ENCODE measurements around the gene DYNC2LI1.

The DYNC2LI1 gene

DNA sequence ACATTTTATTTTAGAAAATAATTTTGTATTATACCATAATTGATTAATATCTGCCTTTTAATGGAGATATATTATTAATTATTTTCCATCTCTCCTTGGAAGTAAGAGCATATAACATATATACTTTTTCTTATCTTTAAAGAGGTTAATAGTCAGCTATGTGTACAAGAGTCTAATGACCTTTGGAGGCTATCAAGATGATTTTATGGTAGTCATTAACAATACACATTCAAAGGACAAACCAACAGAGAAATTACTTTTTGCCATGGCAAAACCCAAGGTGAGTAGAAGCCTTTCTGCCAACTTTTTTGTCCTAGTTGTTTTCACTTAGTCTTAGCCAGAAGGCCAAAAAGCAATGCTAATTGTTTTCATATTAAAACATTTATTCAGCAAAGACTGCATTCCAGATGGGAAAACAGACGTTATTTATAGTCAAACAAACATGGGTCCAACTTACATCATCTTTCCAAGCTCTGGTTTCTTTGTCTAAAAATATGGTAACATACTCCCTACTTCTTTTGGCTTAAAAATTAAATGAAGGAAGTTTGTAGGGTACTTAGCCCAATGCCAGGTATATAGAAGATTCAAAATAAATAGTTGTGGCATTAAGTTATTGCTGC, 9.6 kb upstream of the DYNC2LI1 start:
- no peak for DNase-seq

- DNase-seq: no peak
Observed at GRCh38 chr2:43766006-43766405, 7.8 kb upstream of the DYNC2LI1 start.

GRCh38 chr2:43774617-43775016, 778 bp downstream of the DYNC2LI1 start:
- no peak for DNase-seq

- DNase-seq: no peak
Observed at GRCh38 chr2:43776324-43776723, 2.5 kb downstream of the DYNC2LI1 start.

DNA sequence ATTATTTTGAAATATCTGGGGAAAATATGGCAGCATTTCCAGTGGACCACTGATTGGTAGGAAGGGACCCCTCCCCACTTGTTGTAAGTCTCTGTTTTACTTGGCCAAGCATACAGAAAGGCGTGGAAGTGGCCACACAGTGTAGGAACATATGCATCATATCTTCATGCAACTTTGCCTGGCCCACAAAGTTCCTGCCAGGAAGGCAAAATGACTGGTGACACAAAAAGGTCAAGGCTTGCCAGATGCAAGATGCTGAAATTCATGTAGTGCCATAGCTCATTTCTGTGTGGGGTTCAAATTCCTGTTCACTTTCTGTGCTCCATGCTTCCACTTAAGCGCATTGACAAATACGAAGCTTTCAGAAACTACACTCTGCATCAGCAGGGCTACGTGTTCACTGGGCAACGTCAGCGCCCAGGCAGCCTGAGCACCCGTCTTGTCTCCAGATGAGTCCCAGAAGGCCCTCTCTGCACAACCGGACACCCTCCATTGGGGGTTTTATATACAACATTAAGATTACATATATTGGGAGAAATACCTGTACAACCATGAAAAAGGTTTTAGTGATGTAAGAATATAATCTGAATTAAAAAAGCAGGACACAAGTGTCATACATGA, 3.6 kb downstream of the DYNC2LI1 start:
- no peak for DNase-seq

- DNase-seq: no peak
Observed at GRCh38 chr2:43778233-43778632, 4.4 kb downstream of the DYNC2LI1 start.

- DNase-seq: no peak
Observed at GRCh38 chr2:43787895-43788294, 14.1 kb downstream of the DYNC2LI1 start.

GRCh38 chr2:43788646-43789045, 14.8 kb downstream of the DYNC2LI1 start:
- no peak for DNase-seq

- no peak for DNase-seq
Observed at GRCh38 chr2:43790147-43790546, 16.3 kb downstream of the DYNC2LI1 start.

DNA sequence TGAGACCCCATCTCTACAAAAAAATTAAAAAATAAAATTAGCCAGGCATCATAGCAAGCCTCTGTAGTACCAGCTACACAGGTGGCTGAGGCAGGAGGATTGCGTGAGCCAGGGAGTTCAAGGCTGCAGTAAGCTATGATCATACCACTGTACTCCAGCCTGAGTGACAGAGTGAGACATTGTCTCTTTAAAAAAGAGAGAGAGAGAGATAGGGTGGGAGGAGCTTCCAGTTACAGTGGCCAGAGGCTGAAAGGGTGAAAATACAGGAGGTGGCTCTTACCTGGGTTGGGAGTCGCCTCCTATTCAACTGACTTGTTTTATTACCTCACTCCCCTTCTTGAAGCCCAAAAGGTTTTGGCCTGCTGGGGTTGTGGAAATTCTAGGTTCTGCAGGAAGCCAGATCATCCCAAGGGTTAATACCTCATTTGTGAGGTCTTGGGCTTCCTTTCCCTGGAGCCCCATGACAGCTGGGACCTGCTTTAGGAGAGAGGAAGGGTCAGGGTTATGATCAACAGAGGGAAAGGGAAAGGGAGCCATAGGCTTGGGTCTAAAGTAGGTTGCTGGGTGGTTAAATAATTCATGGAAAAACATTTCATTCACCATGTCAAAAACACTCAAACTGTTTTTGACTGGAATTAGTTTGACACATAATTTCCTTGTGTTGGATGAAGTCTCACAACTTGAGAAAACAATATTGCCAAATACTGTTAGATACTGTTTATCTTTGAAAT, 17.4 kb downstream of the DYNC2LI1 start:
- no peak for DNase-seq

DNA sequence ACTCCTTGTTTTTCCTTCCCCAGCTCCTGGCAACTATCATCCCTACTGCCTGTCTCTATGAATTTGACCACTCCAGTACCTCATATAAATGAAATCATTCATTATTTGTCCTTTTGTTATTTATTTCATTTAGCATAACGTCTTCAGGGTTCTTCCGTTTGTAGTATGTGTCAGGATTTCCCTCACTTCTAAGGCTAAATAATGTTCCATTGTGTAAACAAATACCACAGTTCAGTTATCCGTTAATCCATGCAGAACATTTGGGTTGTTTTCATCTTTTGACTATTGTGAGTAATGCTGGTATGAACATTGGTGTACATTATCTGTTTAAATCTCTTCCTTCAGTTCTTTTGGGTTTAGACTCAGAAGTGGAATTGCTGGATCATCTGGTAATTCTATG, 18.8 kb downstream of the DYNC2LI1 start:
- no peak for DNase-seq

DNA sequence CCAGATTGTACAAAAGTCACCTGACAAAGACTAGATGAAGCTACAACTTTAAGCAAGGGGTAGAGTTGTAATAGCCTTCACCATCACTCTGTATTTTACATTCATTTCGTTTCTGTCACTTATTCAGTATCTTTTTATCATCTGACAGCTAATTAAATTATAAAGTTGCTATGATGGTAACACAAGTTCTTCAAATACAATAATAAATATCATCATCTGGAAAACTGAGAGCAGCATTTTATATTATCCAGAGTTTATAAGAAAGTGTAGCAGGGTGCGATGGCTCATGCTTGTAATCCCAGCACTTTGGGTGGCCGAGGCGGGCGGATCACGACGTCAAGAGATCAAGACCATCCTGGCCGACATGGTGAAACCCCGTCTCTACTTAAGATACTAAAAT, 21.1 kb downstream of the DYNC2LI1 start:
- no peak for DNase-seq

- DNase-seq: no peak
Observed at GRCh38 chr2:43796206-43796605, 22.4 kb downstream of the DYNC2LI1 start.

DNA sequence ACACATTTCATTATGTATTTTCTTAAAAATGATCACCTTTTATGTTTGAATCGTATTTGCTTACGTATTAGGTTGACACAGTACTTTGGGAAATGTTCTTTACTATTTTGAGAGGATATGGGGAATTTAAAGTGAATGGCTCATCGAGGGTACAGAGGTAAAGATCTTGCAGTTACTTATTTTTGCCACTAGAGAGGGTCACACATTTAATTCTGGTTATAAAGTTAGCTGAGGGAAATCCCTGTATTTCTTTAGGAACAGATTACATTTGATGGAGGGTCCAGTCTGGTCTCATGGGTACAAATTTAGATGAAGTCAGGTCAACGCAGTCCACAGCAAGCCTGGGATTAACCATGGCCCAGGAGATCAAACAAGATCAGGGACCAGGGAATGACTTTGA, 24.5 kb downstream of the DYNC2LI1 start:
- no peak for DNase-seq

DNA sequence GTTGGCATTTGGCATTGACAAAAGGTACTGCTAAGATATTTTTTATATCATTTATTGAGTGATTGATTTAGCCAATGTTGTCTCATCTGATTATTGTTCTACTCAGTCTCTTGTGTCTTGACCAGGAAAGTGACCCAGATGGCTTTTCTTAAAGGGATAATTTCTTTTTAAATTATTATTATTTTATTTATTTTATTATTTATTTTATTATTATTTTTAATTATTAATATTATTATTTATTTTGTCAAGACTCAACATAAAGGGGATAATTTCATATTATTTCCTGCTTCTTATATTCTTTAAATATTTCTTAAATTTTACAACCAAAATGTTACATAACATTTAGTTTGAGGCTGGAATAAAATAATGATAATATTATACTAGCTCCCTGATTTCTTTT, 27.1 kb downstream of the DYNC2LI1 start:
- no peak for DNase-seq

DNA sequence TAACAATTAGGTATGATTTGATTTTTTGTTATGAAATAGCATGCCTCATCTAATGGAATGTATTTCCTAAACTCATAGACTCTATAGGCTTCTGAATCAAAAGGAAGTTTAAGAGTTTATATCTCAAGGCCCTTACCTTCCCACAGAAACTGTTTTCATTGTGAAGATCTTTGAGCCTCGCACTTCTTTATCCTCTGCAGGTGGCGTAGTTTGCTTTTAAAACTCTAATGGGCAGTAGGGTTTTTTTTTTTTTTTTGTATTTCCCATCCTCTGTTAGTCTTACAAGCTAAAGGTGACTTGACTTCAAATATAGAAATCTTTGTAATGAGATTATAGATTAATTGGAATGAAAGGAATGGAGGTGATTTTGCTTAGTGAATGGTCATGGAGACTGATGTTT, 28.3 kb downstream of the DYNC2LI1 start:
- DNase-seq: no peak

DNA sequence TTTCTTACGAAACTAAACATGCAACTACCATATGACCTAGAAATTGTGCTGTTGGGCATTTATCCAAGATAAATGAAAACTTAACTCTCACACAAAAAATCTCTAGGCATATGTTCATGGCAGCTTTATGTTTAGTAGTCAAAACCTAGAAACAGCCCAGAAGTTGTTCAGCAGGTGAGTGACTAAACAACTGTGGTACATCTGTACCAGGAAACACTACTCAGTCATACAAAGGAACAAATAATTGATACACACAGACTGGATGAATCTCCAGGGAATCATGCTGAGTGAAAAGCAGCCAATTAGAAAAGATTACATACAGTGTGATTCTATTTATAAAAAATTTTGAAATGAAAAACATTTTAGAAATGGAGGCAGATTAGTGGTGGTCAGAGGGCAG, 29.3 kb downstream of the DYNC2LI1 start:
- DNase-seq: no peak

GRCh38 chr2:43806719-43807031, 32.8 kb downstream of the DYNC2LI1 start:
- DNase-seq: no peak

GRCh38 chr2:43810452-43810851, 36.6 kb downstream of the DYNC2LI1 start:
- DNase-seq: no peak

- no peak for DNase-seq
Observed at GRCh38 chr2:43810888-43811287, 37.0 kb downstream of the DYNC2LI1 start.

DNA sequence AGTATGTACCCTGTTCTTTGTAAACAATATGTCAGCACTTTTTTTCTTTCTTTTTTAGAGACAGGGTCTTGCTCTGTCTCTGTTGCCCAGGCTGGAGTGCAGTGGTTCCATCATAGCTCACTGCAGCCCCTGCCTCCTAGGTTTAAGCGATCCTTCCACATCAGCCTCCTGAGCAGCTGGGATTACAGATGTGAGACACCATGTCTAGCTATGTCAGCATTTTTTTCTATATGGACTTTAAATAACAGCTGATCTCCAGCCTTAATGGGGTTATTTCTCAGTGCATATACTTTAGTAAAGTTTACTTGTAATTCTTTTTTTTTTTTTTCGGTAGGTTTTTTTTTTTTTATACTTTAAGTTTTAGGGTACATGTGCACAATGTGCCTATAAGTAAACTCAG, 38.2 kb downstream of the DYNC2LI1 start:
- DNase-seq: no peak

- DNase-seq: no peak
Observed at GRCh38 chr2:43812947-43813346, 39.1 kb downstream of the DYNC2LI1 start.

- no peak for DNase-seq
Observed at GRCh38 chr2:43814711-43815110, 40.9 kb downstream of the DYNC2LI1 start.

- no peak for DNase-seq
Observed at GRCh38 chr2:43818761-43819160, 44.9 kb downstream of the DYNC2LI1 start.
